Non-pigmented ciliary epithelial cell (primary cell): ENCODE measurements around the gene CDH4.

Source experiments
- DNase-seq: peaks from one replicate; pipeline ENCODE4 v3.0.0-alpha.2; 2010; ENCODE audit warnings: low read depth

CDH4 gene

GRCh38 chr20:61328911-61329558 lies 77.0 kb downstream of the CDH4 start:
- no peak for DNase-seq

- no peak for DNase-seq
Observed at GRCh38 chr20:61330441-61330840, 78.4 kb downstream of the CDH4 start.

GRCh38 chr20:61331543-61331942 lies 79.5 kb downstream of the CDH4 start:
- no peak for DNase-seq

GRCh38 chr20:61332016-61332975 lies 80.2 kb downstream of the CDH4 start:
- no peak for DNase-seq

GRCh38 chr20:61333484-61334108 lies 81.5 kb downstream of the CDH4 start:
- DNase-seq = no peak

GRCh38 chr20:61340157-61340556 lies 88.1 kb downstream of the CDH4 start:
- no peak for DNase-seq

- DNase-seq = no peak
Observed at GRCh38 chr20:61341605-61342004, 89.5 kb downstream of the CDH4 start.

GRCh38 chr20:61343934-61344333 lies 91.9 kb downstream of the CDH4 start:
- no peak for DNase-seq

- DNase-seq = no peak
Observed at GRCh38 chr20:61345656-61346055, 93.6 kb downstream of the CDH4 start.

GRCh38 chr20:61346996-61347395 lies 94.9 kb downstream of the CDH4 start:
- DNase-seq = no peak

GRCh38 chr20:61347443-61347842 lies 95.4 kb downstream of the CDH4 start:
- no peak for DNase-seq

- no peak for DNase-seq
Observed at GRCh38 chr20:61349447-61350165, 97.5 kb downstream of the CDH4 start.

GRCh38 chr20:61350500-61351250 lies 98.6 kb downstream of the CDH4 start:
- no peak for DNase-seq

GRCh38 chr20:61352346-61353260 lies 100.5 kb downstream of the CDH4 start:
- no peak for DNase-seq

GRCh38 chr20:61353261-61354000 lies 101.4 kb downstream of the CDH4 start:
- no peak for DNase-seq

- DNase-seq = no peak
Observed at GRCh38 chr20:61354001-61354390, 101.9 kb downstream of the CDH4 start.

- no peak for DNase-seq
Observed at GRCh38 chr20:61354501-61354900, 102.4 kb downstream of the CDH4 start.

GRCh38 chr20:61354901-61355495 lies 102.9 kb downstream of the CDH4 start:
- DNase-seq = no peak

GRCh38 chr20:61355585-61355984 lies 103.5 kb downstream of the CDH4 start:
- DNase-seq = no peak
